Measurements from ENCODE around the gene CSPG4. TPM values are rescaled to one million over a fixed set of nuclear protein-coding genes. Genes with fewer than 3 reads are reported as not detected.

CSPG4 gene
- total and polyA plus RNA-seq, 2 of the 13 experiments (the other 11 are each of a cell fraction or from before 2014, with no cell fraction given), result 0.01 to 0.04 TPM

DNA sequence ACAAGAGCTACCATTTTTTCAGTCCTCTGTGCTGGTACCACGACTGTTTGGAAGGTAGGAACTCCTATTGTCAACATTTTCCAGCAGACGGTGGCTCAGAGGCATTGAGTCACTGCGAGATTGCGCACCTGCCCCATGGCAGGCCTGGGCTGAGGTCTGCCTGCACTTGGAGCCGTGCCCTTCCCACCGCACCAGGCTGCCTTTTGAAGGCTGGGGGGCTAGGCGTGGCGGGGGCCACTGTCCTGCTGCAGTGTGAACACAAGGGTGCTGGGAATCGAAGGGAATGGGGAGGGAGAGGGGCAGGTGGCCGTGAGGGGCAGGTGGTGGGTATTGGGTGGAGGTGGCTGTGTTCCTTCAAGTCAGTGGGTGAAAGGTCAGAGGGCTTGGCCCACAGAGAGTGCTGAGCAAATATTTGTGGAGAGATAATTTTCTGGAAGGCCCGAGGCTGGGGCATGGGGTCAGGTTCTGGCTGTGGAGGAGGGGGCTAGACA is 48.7 kb downstream of the CSPG4 start (continued):
- TF ChIP-seq SKIL (CRISPR knock-in tag; IDR thresholded peaks at IDR 0.05; ENCODE audit: borderline replicate concordance) (peak; percentile 76; the same call in 1 of the 2 replicates), ZNF691 (CRISPR knock-in tag; IDR thresholded peaks at IDR 0.05; ENCODE audit: borderline replicate concordance, low read depth) (no peak), MIER2 (CRISPR knock-in tag; IDR thresholded peaks at IDR 0.05) (no peak), SOX5 (CRISPR knock-in tag; IDR thresholded peaks at IDR 0.05; ENCODE audit: borderline replicate concordance) (0 out of 2 replicates have a peak, but pooled peaks have one; percentile 14), REL (CRISPR knock-in tag; conservative IDR thresholded peaks at IDR 0.05) (no peak), ZNF142 (CRISPR knock-in tag; IDR thresholded peaks at IDR 0.05) (no peak), PCBP1 (IDR thresholded peaks at IDR 0.05; ENCODE audit: borderline replicate concordance, low read depth, low read length) (0 out of 2 replicates have a peak, but pooled peaks have one; percentile 32), RAD21 (CRISPR knock-in tag; IDR thresholded peaks at IDR 0.05) (0 out of 2 replicates have a peak, but pooled peaks have one; percentile 13), SRSF9 (IDR thresholded peaks at IDR 0.05; ENCODE audit: borderline replicate concordance, insufficient read depth, low read depth, low read length, poor library complexity, severe bottlenecking) (no peak), MEIS2 (CRISPR knock-in tag; IDR thresholded peaks at IDR 0.05) (no peak), ATF1 (CRISPR knock-in tag; IDR thresholded peaks at IDR 0.05) (no peak), MYNN (CRISPR knock-in tag; IDR thresholded peaks at IDR 0.05; ENCODE audit: low read depth) (no peak)
- TF ChIP-seq, protein P1, sequence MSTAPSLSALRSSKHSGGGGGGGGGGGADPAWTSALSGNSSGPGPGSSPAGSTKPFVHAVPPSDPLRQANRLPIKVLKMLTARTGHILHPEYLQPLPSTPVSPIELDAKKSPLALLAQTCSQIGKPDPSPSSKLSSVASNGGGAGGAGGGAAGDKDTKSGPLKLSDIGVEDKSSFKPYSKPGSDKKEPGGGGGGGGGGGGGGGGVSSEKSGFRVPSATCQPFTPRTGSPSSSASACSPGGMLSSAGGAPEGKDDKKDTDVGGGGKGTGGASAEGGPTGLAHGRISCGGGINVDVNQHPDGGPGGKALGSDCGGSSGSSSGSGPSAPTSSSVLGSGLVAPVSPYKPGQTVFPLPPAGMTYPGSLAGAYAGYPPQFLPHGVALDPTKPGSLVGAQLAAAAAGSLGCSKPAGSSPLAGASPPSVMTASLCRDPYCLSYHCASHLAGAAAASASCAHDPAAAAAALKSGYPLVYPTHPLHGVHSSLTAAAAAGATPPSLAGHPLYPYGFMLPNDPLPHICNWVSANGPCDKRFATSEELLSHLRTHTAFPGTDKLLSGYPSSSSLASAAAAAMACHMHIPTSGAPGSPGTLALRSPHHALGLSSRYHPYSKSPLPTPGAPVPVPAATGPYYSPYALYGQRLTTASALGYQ (CRISPR knock-in tag; IDR thresholded peaks at IDR 0.05), result no peak
- TF ChIP-seq, protein P2, sequence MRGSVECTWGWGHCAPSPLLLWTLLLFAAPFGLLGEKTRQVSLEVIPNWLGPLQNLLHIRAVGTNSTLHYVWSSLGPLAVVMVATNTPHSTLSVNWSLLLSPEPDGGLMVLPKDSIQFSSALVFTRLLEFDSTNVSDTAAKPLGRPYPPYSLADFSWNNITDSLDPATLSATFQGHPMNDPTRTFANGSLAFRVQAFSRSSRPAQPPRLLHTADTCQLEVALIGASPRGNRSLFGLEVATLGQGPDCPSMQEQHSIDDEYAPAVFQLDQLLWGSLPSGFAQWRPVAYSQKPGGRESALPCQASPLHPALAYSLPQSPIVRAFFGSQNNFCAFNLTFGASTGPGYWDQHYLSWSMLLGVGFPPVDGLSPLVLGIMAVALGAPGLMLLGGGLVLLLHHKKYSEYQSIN (CRISPR knock-in tag; IDR thresholded peaks at IDR 0.05; ENCODE audit: borderline replicate concordance), result no peak

Measured in HepG2 (cell line).